Neuronal stem cell (in vitro differentiated cells): Measurements from ENCODE around the gene LRRC27.
A peak's percentile ranks its signal among the peaks of the same experiment; 100 is the strongest.
"Not testable (repeated sequence)": the region's sequence is repeated elsewhere in the genome, so short reads cannot be mapped to it uniquely, and the experiment has no call there.

ENCODE experiments used
- DNase-seq: peaks from one replicate; pipeline ENCODE4 v3.0.0-alpha.2; 2013; ENCODE audit warnings: low spot score
- H2AFZ ChIP-seq: one replicate; pipeline ENCODE4 v1.6.1; 2013; ENCODE audit warnings: mild to moderate bottlenecking, low read length, inconsistent platforms
- H2AK5ac ChIP-seq: 2 replicates; pipeline ENCODE4 v1.6.1; 2013; ENCODE audit warnings: low read depth, mild to moderate bottlenecking, inconsistent platforms, low read length, moderate library complexity, mixed read lengths
- H2BK120ac ChIP-seq: 2 replicates; pipeline ENCODE4 v1.6.1; 2013; ENCODE audit warnings: low read depth, mild to moderate bottlenecking, inconsistent platforms, low read length, moderate library complexity, mixed read lengths
- H2BK12ac ChIP-seq: one replicate; pipeline ENCODE4 v1.6.1; 2013; ENCODE audit warnings: low read length, inconsistent platforms
- H2BK15ac ChIP-seq: 2 replicates; pipeline ENCODE4 v1.6.1; 2013; ENCODE audit warnings: mild to moderate bottlenecking, low read length, inconsistent platforms, mixed read lengths
- H2BK5ac ChIP-seq: one replicate; pipeline ENCODE4 v1.6.1; 2013; ENCODE audit warnings: inconsistent platforms, mild to moderate bottlenecking, low read length, moderate library complexity
- H3K14ac ChIP-seq: one replicate; pipeline ENCODE4 v1.6.1; 2013; ENCODE audit warnings: low read length, inconsistent platforms
- H3K18ac ChIP-seq: 2 replicates; pipeline ENCODE4 v1.6.1; 2013; ENCODE audit warnings: low read length, inconsistent platforms
- H3K23ac ChIP-seq: 2 replicates; pipeline ENCODE4 v1.6.1; 2013; ENCODE audit warnings: low read depth, mild to moderate bottlenecking, mixed read lengths, low read length, inconsistent platforms; ENCODE audit not compliant: poor library complexity
- H3K27ac ChIP-seq: replicated peaks from 3 replicates; pipeline ENCODE4 v1.5.1; 2013; ENCODE audit warnings: low read length, inconsistent platforms
- H3K27me3 ChIP-seq, 3 experiments: 2 replicates each; pipeline ENCODE4 v1.6.1; 2013; ENCODE audit warnings: low read length in 3 of 3, mild to moderate bottlenecking in 2 of 3, inconsistent platforms in 1 of 3, low read depth in 1 of 3, mixed read lengths in 1 of 3, moderate library complexity in 1 of 3; ENCODE audit not compliant: control insufficient read depth in 3 of 3, insufficient read depth in 3 of 3
- H3K36me3 ChIP-seq, 2 donors: replicated peaks in 1 of 2; 2 replicates each; pipeline ENCODE4 v1.6.1; 2013; ENCODE audit warnings: low read length in 2 of 2; ENCODE audit not compliant: control insufficient read depth in 2 of 2, insufficient read depth in 2 of 2
- H3K4ac ChIP-seq: 2 replicates; pipeline ENCODE4 v1.6.1; 2013; ENCODE audit warnings: inconsistent platforms, mild to moderate bottlenecking, low read length, moderate library complexity
- H3K4me1 ChIP-seq, 2 donors: 1 replicate in 1 of 2; 2 replicates in 1 of 2; pipeline ENCODE4 v1.6.1; 2013; ENCODE audit warnings: low read length in 2 of 2, low read depth in 1 of 2; ENCODE audit not compliant: control insufficient read depth in 2 of 2, insufficient read depth in 1 of 2
- H3K4me2 ChIP-seq: one replicate; pipeline ENCODE4 v1.6.1; 2013; ENCODE audit warnings: mild to moderate bottlenecking, low read length, inconsistent platforms; ENCODE audit not compliant: insufficient read depth, poor library complexity, severe bottlenecking
- H3K4me3 ChIP-seq, 2 donors: 2 replicates each; pipeline ENCODE4 v1.5.1; 2013; ENCODE audit warnings: low read length in 2 of 2, mild to moderate bottlenecking in 2 of 2, inconsistent platforms in 1 of 2, moderate library complexity in 1 of 2
- H3K79me1 ChIP-seq: one replicate; pipeline ENCODE4 v1.6.1; 2013; ENCODE audit warnings: low read depth, mild to moderate bottlenecking, inconsistent platforms, low read length, moderate library complexity
- H3K9ac ChIP-seq: one replicate; pipeline ENCODE4 v1.6.1; 2013; ENCODE audit warnings: mild to moderate bottlenecking, low read depth, low read length, inconsistent platforms; ENCODE audit not compliant: poor library complexity
- H3K9me3 ChIP-seq, 2 donors: replicated peaks in 1 of 2; 2 replicates each; pipeline versions ENCODE3 to v1.6.1; 2013; ENCODE audit warnings: low read length in 2 of 2, mild to moderate bottlenecking in 2 of 2, inconsistent platforms in 1 of 2, low read depth in 1 of 2, mixed read lengths in 1 of 2, moderate library complexity in 1 of 2; ENCODE audit not compliant: control insufficient read depth in 2 of 2, insufficient read depth in 1 of 2
- H4K8ac ChIP-seq: one replicate; pipeline ENCODE4 v1.6.1; 2013; ENCODE audit warnings: low read depth, mild to moderate bottlenecking, inconsistent platforms, low read length, moderate library complexity
- H4K91ac ChIP-seq: one replicate; pipeline ENCODE4 v1.6.1; 2013; ENCODE audit warnings: low read length, low read depth, mild to moderate bottlenecking, inconsistent platforms; ENCODE audit not compliant: poor library complexity
- WGBS, 2 donors: extraction: QIAGEN DNeasy Blood & Tissue Kit; methylation state at CpG; one replicate each; pipeline ENCODE4 v1.1.7; 2013; ENCODE audit warnings: missing lambda C conversion rate in 2 of 2, mixed read lengths in 1 of 2; ENCODE audit not compliant: insufficient read length in 2 of 2, insufficient replicate concordance in 1 of 2; ENCODE audit errors: extremely low coverage in 2 of 2; 5-methylcytosine and 5-hydroxymethylcytosine counted together

The LRRC27 gene

DNA sequence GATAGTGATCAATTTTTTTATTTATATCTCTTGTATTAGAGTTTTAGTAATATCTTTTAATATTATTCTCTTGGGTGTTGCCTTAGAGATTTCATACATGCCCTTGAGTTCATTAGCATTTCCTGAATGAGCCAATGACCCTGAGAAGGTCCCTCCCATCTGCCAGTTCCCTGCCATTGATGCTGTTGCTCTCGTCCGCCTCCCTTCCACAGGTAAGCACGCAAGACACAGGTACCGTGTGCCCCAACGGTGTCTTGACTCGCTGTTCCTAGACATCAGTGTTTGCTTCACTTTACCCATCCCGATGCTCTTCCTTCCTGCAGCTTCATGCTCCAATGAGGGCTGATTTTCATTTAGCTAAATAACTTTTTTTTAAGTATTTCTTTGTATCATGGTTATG lies 45.3 kb downstream of the LRRC27 start:
- Histone ChIP-seq H4K91ac (no peak overlapping the region), H2BK120ac (no peak overlapping the region), H3K23ac (no peak overlapping the region), H3K4me3 (no peak overlapping the region), H3K9me3 (no peaks in the 10 kb centered on the region), H2BK12ac (no peak overlapping the region), H3K36me3 (peaks cover 0 to 3% of the 10 kb centered on the region in 2 donors), H3K18ac (no peak overlapping the region), H3K4me2 (no peak overlapping the region), H3K27me3 (no peaks in the 10 kb centered on the region), H3K79me1 (no peaks in the 10 kb centered on the region), H2BK15ac (no peak overlapping the region), H3K9ac (no peak overlapping the region), H4K8ac (no peak overlapping the region), H3K4ac (no peak overlapping the region), H3K4me1 (no peaks in the 10 kb centered on the region), H2BK5ac (peak overlapping the region; percentile 10), H3K27ac (no peak overlapping the region), H2AFZ (no peak overlapping the region), H3K14ac (no peak overlapping the region), H2AK5ac (no peak overlapping the region)
- WGBS, 2 donors, result no CpG with 5 or more reads among the region's 7 CpGs
- DNase-seq, result no peak

GRCh38 chr10:132379026-132379425 lies 47.0 kb downstream of the LRRC27 start:
- H3K9ac ChIP-seq, H2AK5ac ChIP-seq, H2BK15ac ChIP-seq, H3K27me3 ChIP-seq, H3K27ac ChIP-seq, H3K79me1 ChIP-seq, H4K91ac ChIP-seq, H2BK12ac ChIP-seq, H2AFZ ChIP-seq, DNase-seq, H4K8ac ChIP-seq, H3K4me3 ChIP-seq, H3K4me2 ChIP-seq, H3K9me3 ChIP-seq, H3K14ac ChIP-seq, H2BK5ac ChIP-seq, H3K18ac ChIP-seq, H3K4me1 ChIP-seq, H3K23ac ChIP-seq, H3K36me3 ChIP-seq, H2BK120ac ChIP-seq, H3K4ac ChIP-seq: not testable (repeated sequence)
- WGBS, 2 donors, result no CpG with 5 or more reads among the region's 16 CpGs

- H3K9me3 ChIP-seq, H2BK15ac ChIP-seq, H3K27ac ChIP-seq, H3K18ac ChIP-seq, H3K23ac ChIP-seq, H3K14ac ChIP-seq, H3K4me1 ChIP-seq, H3K79me1 ChIP-seq, H2AK5ac ChIP-seq, H2BK120ac ChIP-seq, H3K4me2 ChIP-seq, H4K8ac ChIP-seq, H2AFZ ChIP-seq, H4K91ac ChIP-seq, DNase-seq, H3K4ac ChIP-seq, H3K4me3 ChIP-seq, H3K9ac ChIP-seq, H3K27me3 ChIP-seq, H3K36me3 ChIP-seq, H2BK5ac ChIP-seq, H2BK12ac ChIP-seq: not testable (repeated sequence)
- no CpG with 5 or more reads among the region's 4 CpGs for WGBS, 2 donors
Observed at GRCh38 chr10:132380986-132381385, 49.0 kb downstream of the LRRC27 start.

DNA sequence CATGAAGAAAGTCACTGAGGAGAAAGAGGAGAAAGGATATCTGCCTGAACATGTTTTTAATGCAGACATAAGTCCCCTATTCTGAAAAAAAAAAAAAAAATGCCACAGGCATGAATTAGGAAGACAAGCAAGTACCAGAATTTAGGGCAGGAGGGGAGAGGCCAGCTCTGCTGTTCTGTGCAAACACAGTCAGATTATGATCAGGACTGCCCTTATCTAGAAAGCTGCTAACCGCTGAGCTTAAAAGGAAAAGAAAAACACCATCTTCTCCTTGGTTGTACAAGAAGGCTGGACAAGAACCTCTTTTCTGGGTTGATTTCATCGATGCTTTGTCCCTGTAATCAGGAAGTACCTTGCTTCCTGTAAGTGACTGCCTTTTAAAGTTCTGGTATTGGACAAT lies 49.7 kb downstream of the LRRC27 start:
- Histone ChIP-seq H3K18ac (no peak overlapping the region), H3K14ac (no peak overlapping the region), H2AFZ (no peak overlapping the region), H3K36me3 (peaks cover 0 to 3% of the 10 kb centered on the region in 2 donors), H3K4me1 (no peaks in the 10 kb centered on the region), H2BK5ac (no peak overlapping the region), H3K4me3 (no peak overlapping the region), H3K4me2 (no peak overlapping the region), H4K8ac (no peak overlapping the region), H4K91ac (no peak overlapping the region), H3K27ac (no peak overlapping the region), H2AK5ac (no peak overlapping the region), H3K9me3 (no peaks in the 10 kb centered on the region), H3K79me1 (peaks cover 1% of the 10 kb centered on the region), H3K23ac (no peak overlapping the region), H3K4ac (no peak overlapping the region), H2BK12ac (no peak overlapping the region), H2BK15ac (no peak overlapping the region), H3K9ac (no peak overlapping the region), H3K27me3 (peaks cover 0 to 2% (median 0%) of the 10 kb centered on the region in 3 experiments), H2BK120ac (no peak overlapping the region)
- no peak for DNase-seq
- WGBS, 2 donors, result no CpG with 5 or more reads among the region's 2 CpGs
